Measurements from ENCODE around the gene PNN. TPM values are rescaled to one million over a fixed set of nuclear protein-coding genes. Genes with fewer than 3 reads are reported as not detected.

Gene PNN
- total and polyA plus RNA-seq, 2 of the 4 experiments (the other 2 are of a cell fraction), result 14.9 to 28.8 TPM

- Histone ChIP-seq H4K91ac (ENCODE audit: insufficient read depth, low read depth, low read length) (no peak overlapping the region), H2AFZ (replicated peaks; ENCODE audit: low read length, poor library complexity) (no peak overlapping the region), H3K27ac (ENCODE audit: insufficient read depth, low read length) (no peak overlapping the region), H4K8ac (ENCODE audit: low read depth in 2 of 2, low read length in 2 of 2) (no peak overlapping the region), H3K23ac (ENCODE audit: low read depth, low read length) (peak overlapping the region; percentile 38), H3K4me2 (ENCODE audit: low read depth, low read length) (peak overlapping the region; percentile 98), H3K9ac (ENCODE audit: low read depth, low read length) (peak overlapping the region; percentile 99; the same call in 1 of the 2 replicates), H2BK5ac (ENCODE audit: low read depth, low read length, poor library complexity, severe bottlenecking) (no peak overlapping the region), H3K14ac (replicated peaks; ENCODE audit: low read depth, low read length) (no peak overlapping the region), H4K5ac (ENCODE audit: low read depth, low read length) (no peak overlapping the region), H2BK20ac (ENCODE audit: low read depth, low read length) (no peak overlapping the region), H3K18ac (ENCODE audit: low read depth, low read length) (no peak overlapping the region), H2BK120ac (ENCODE audit: low read depth, low read length) (no peak overlapping the region), H3K9me1 (ENCODE audit: insufficient read depth, low read length) (no peaks in the 10 kb centered on the region), H3K4ac (ENCODE audit: low read depth, low read length) (no peak overlapping the region), H4K20me1 (ENCODE audit: insufficient read depth, low read length) (peaks cover 22% of the 10 kb centered on the region), H3K56ac (ENCODE audit: extremely low read depth, insufficient read depth, low read length) (no peak overlapping the region), H3K4me3 (ENCODE audit: insufficient read depth, low read depth, low read length) (peak overlapping the region; percentile 81; the same call in 1 of the 2 replicates), H2AK9ac (replicated peaks; ENCODE audit: low read depth, low read length, poor library complexity) (no peak overlapping the region), H3K79me1 (ENCODE audit: low read depth in 1 of 2, low read length in 2 of 2) (peaks cover 24 to 44% of the 10 kb centered on the region in 2 experiments), H2BK15ac (ENCODE audit: low read depth, low read length) (no peak overlapping the region), H2AK5ac (ENCODE audit: low read depth, low read length) (no peak overlapping the region), H3K4me1 (ENCODE audit: control insufficient read depth, insufficient read depth, low read length) (no peaks in the 10 kb centered on the region; the same call in 1 of the 2 replicates), H3K36me3 (ENCODE audit: control insufficient read depth, insufficient read depth, low read length) (peaks cover 32% of the 10 kb centered on the region), H3K9me3 (ENCODE audit: control insufficient read depth, insufficient read depth, low read length) (no peaks in the 10 kb centered on the region), H3K27me3 (ENCODE audit: control insufficient read depth, insufficient read depth, low read length) (no peaks in the 10 kb centered on the region)
- no peak for TF ChIP-seq FOS (IDR thresholded peaks at IDR 0.05; ENCODE audit: low read depth, low read length)
- TF ChIP-seq MAZ (IDR thresholded peaks at IDR 0.05; ENCODE audit: borderline replicate concordance, low read depth, low read length), result no peak
- no peak for TF ChIP-seq CHD1 (IDR thresholded peaks at IDR 0.05; ENCODE audit: low read depth, low read length)
- TF ChIP-seq MXI1 (IDR thresholded peaks at IDR 0.05; ENCODE audit: borderline replicate concordance, low read depth, low read length), result no peak
- no peak for TF ChIP-seq CTCF (conservative IDR thresholded peaks at IDR 0.05; ENCODE audit: low read depth, low read length)
- no peak for TF ChIP-seq BHLHE40 (IDR thresholded peaks at IDR 0.05; ENCODE audit: low read depth, low read length)
- TF ChIP-seq SMC3 (IDR thresholded peaks at IDR 0.05; ENCODE audit: low read depth, low read length), result no peak
- TF ChIP-seq RAD21 (IDR thresholded peaks at IDR 0.05; ENCODE audit: low read length), result no peak
- DNase-seq (no peak), ATAC-seq (ENCODE audit: low read depth) (no peak)
- POLR2A ChIA-PET (ENCODE audit: unreplicated experiment), result no interaction called here
- BruUV-seq (replicated peaks), result no TSS peak
- no CpG with 5 or more reads among the region's 5 CpGs for WGBS, 2 experiments (ENCODE audit: extremely low coverage in 2 of 2, insufficient read length in 1 of 2)
- CTCF ChIA-PET, result no interaction called here
- in situ Hi-C loops (cut with MboI; ENCODE audit: low sequenced_read_pairs), result no loop called here
- dilution Hi-C loops (cut with HindIII; ENCODE audit: low sequenced_read_pairs, unreplicated experiment), result no loop called here
- intact Hi-C loops (cut with micrococcal nuclease), result no loop called here
Observed at GRCh38 chr14:39176263-39177167, 1.5 kb downstream of the PNN start.
